Tibial nerve (tissue), 4 donors: ENCODE results near the gene NLRP12. TPM values are rescaled to one million over a fixed set of nuclear protein-coding genes. Genes with fewer than 3 reads are reported as not detected.

Experiments used
- DNase-seq, 2 donors: peaks; one replicate each; pipeline ENCODE4 v3.0.0-alpha.2; 2019; ENCODE audit warnings: low spot score in 2 of 2
- H3K27ac ChIP-seq, 4 donors: fragments of 200-600 bp; sonication (generic) in 3 of 4; one replicate each; pipeline ENCODE4 v1.5.1; 2017 to 2019; ENCODE audit warnings: mild to moderate bottlenecking in 1 of 4
- H3K27me3 ChIP-seq, 2 donors: fragments of 200-600 bp; sonication (generic) in 1 of 2; one replicate each; pipeline versions ENCODE4 v1.5.1 to v1.6.0; 2017 to 2019
- H3K36me3 ChIP-seq, 3 donors: fragments of 200-600 bp; sonication (generic); one replicate each; pipeline ENCODE4 v1.5.1; 2018 to 2019
- H3K4me1 ChIP-seq, 4 donors: fragments of 200-600 bp; sonication (generic) in 3 of 4; one replicate each; pipeline ENCODE4 v1.5.1; 2017 to 2019
- H3K4me3 ChIP-seq, 4 donors: fragments of 200-600 bp; sonication (generic) in 3 of 4; one replicate each; pipeline ENCODE4 v1.5.1; 2017 to 2019; ENCODE audit warnings: mild to moderate bottlenecking in 1 of 4, moderate library complexity in 1 of 4
- H3K9me3 ChIP-seq, 4 donors: fragments of 200-600 bp; sonication (generic) in 3 of 4; one replicate each; pipeline ENCODE4 v1.5.1; 2017 to 2019
- EP300 ChIP-seq, 2 donors: sonication (generic); formaldehyde crosslinking; IDR thresholded peaks; one replicate each; pipeline ENCODE4 v1.6.1; 2017; ENCODE audit warnings: antibody characterized with exemption in 2 of 2, mild to moderate bottlenecking in 1 of 2
- POLR2A ChIP-seq, 2 donors: fragments of 450-650 bp; IDR thresholded peaks; one replicate each; pipeline ENCODE4 v1.6.1; 2017; ENCODE audit warnings: antibody characterized with exemption in 2 of 2, mild to moderate bottlenecking in 2 of 2, moderate library complexity in 2 of 2
- WGBS, 2 donors: methylation state at CpG; one replicate each; pipeline ENCODE4 v1.1.5; 2018; 5-methylcytosine and 5-hydroxymethylcytosine counted together
- total RNA-seq, 4 donors: library from RNA; depleted of rRNA; stranded (reverse); fragments of >200 nt; gene quantifications; one replicate each; pipeline ENCODE4 v1.1.0, GENCODE V29; 2016
- TF ChIP-seq, protein P1 (sequence below), 5 experiments: fragments of 200-600 bp in 3 of 5; fragments of 450-650 bp in 2 of 5; sonication (generic) in 3 of 5; IDR thresholded peaks; one replicate each; pipeline ENCODE4 v1.5.1; 2016 to 2019; ENCODE audit warnings: antibody characterized with exemption in 5 of 5, mild to moderate bottlenecking in 3 of 5, moderate library complexity in 2 of 5

The NLRP12 gene
- total RNA-seq, 4 donors from 2014 or later: 0.42 to 2.9 (median 1.2) TPM

GRCh38 chr19:53826876-53827275 lies 2.8 kb upstream of the NLRP12 start:
- H3K4me3 ChIP-seq: no peak overlapping the region
- no peaks in the 10 kb centered on the region for H3K9me3 ChIP-seq
- H3K36me3 ChIP-seq: no peaks in the 10 kb centered on the region
- no peak for DNase-seq
- H3K27ac ChIP-seq: no peak overlapping the region
- H3K4me1 ChIP-seq: no peaks in the 10 kb centered on the region
- 51 to 67% methylated on average over 7 of the region's 7 CpGs for WGBS, 2 donors
- H3K27me3 ChIP-seq: no peaks in the 10 kb centered on the region
- TF ChIP-seq, protein P1, sequence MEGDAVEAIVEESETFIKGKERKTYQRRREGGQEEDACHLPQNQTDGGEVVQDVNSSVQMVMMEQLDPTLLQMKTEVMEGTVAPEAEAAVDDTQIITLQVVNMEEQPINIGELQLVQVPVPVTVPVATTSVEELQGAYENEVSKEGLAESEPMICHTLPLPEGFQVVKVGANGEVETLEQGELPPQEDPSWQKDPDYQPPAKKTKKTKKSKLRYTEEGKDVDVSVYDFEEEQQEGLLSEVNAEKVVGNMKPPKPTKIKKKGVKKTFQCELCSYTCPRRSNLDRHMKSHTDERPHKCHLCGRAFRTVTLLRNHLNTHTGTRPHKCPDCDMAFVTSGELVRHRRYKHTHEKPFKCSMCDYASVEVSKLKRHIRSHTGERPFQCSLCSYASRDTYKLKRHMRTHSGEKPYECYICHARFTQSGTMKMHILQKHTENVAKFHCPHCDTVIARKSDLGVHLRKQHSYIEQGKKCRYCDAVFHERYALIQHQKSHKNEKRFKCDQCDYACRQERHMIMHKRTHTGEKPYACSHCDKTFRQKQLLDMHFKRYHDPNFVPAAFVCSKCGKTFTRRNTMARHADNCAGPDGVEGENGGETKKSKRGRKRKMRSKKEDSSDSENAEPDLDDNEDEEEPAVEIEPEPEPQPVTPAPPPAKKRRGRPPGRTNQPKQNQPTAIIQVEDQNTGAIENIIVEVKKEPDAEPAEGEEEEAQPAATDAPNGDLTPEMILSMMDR (IDR thresholded peaks at IDR 0.05): no peak
- TF ChIP-seq EP300 (IDR thresholded peaks at IDR 0.05) (no peak), POLR2A (IDR thresholded peaks at IDR 0.05) (no peak)

GRCh38 chr19:53823380-53824120 lies 564 bp downstream of the NLRP12 start:
- Histone ChIP-seq H3K4me1 (no peaks in the 10 kb centered on the region), H3K4me3 (peak overlapping the region in 1 of 4 donors; percentile 15), H3K27me3 (no peaks in the 10 kb centered on the region), H3K9me3 (no peaks in the 10 kb centered on the region), H3K36me3 (no peaks in the 10 kb centered on the region), H3K27ac (no peak overlapping the region)
- 68 to 81% methylated on average over 12 of the region's 12 CpGs for WGBS, 2 donors
- TF ChIP-seq, protein P1 (IDR thresholded peaks at IDR 0.05): no peak
- TF ChIP-seq EP300 (IDR thresholded peaks at IDR 0.05) (no peak), POLR2A (IDR thresholded peaks at IDR 0.05) (no peak)
- no peak for DNase-seq

- Histone ChIP-seq H3K27me3 (no peaks in the 10 kb centered on the region), H3K4me1 (no peaks in the 10 kb centered on the region), H3K27ac (no peak overlapping the region), H3K4me3 (no peak overlapping the region), H3K36me3 (no peaks in the 10 kb centered on the region), H3K9me3 (no peaks in the 10 kb centered on the region)
- no peak for TF ChIP-seq POLR2A (IDR thresholded peaks at IDR 0.05)
- TF ChIP-seq, protein P1 (IDR thresholded peaks at IDR 0.05): no peak
- TF ChIP-seq EP300 (IDR thresholded peaks at IDR 0.05): no peak
- no peak for DNase-seq
- WGBS, 2 donors: 65 to 69% methylated on average over 5 of the region's 5 CpGs
Measured at GRCh38 chr19:53819861-53820260, 4.3 kb downstream of the NLRP12 start.

DNA sequence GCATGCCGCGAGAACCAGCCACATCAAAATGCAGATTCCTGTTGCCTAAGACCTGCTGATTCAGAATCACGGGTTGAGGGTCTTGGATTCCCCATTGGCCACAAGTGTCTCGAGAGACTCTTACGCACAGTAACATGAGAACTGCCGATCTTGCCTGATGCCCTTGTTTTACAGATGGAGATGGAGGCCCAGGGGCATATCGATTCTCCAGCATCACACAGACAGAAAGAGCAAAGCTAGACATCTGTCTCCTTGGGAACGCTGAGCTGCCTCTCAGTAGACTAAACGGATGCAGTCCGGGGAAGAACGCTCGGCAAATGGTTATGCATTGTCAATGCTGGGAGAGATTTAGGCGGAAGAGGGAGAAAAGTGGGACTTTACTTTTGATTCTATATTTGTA lies 5.4 kb downstream of the NLRP12 start:
- TF ChIP-seq EP300 (IDR thresholded peaks at IDR 0.05): no peak
- Histone ChIP-seq H3K27ac (no peak overlapping the region), H3K4me1 (no peaks in the 10 kb centered on the region), H3K4me3 (no peak overlapping the region), H3K36me3 (no peaks in the 10 kb centered on the region), H3K9me3 (no peaks in the 10 kb centered on the region), H3K27me3 (no peaks in the 10 kb centered on the region)
- DNase-seq: no peak
- WGBS, 2 donors: 85% methylated on average over 13 of the region's 13 CpGs

DNA sequence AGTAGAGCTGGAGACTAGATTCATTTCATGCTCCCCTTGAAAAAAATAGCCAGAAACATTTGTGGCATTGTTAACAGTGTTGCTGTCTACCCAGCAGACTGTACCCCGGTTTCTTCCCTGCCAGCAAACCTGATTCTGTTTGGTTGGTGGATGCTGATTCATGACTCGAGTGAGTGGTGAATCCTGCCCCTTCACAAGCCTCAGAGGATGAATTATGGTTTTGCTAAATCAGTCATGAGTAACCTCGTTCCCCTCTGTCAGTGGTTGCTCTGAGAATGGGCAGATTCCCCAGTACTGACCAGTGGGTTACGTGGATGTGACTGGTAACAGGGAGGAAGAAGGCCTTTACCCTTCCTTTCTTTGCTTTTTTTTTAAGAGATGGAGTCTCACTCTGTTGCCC lies 10.1 kb downstream of the NLRP12 start:
- WGBS, 2 donors: 73 to 79% methylated on average over 4 of the region's 4 CpGs
- DNase-seq: no peak
- TF ChIP-seq, protein P1 (IDR thresholded peaks at IDR 0.05): no peak
- TF ChIP-seq POLR2A (IDR thresholded peaks at IDR 0.05) (no peak), EP300 (IDR thresholded peaks at IDR 0.05) (no peak)
- Histone ChIP-seq H3K4me1 (no peaks in the 10 kb centered on the region), H3K27me3 (no peaks in the 10 kb centered on the region), H3K4me3 (no peak overlapping the region), H3K9me3 (no peaks in the 10 kb centered on the region), H3K27ac (no peak overlapping the region), H3K36me3 (no peaks in the 10 kb centered on the region)
